GM18520 (cell line): Measurements from ENCODE around the gene POU6F2.
"Not testable (repeated sequence)": the region's sequence is repeated elsewhere in the genome, so short reads cannot be mapped to it uniquely, and the experiment has no call there.

Experiments used
- ATAC-seq: cut with Tn5 transposase; IDR thresholded peaks from one replicate; pipeline ENCODE4 v1.9.1; 2021; ENCODE audit not compliant: unreplicated experiment

The POU6F2 gene, protein sequence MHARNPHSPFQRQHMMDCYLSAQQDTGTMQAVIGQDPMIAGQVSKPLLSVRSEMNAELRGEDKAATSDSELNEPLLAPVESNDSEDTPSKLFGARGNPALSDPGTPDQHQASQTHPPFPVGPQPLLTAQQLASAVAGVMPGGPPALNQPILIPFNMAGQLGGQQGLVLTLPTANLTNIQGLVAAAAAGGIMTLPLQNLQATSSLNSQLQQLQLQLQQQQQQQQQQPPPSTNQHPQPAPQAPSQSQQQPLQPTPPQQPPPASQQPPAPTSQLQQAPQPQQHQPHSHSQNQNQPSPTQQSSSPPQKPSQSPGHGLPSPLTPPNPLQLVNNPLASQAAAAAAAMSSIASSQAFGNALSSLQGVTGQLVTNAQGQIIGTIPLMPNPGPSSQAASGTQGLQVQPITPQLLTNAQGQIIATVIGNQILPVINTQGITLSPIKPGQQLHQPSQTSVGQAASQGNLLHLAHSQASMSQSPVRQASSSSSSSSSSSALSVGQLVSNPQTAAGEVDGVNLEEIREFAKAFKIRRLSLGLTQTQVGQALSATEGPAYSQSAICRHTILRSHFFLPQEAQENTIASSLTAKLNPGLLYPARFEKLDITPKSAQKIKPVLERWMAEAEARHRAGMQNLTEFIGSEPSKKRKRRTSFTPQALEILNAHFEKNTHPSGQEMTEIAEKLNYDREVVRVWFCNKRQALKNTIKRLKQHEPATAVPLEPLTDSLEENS

DNA sequence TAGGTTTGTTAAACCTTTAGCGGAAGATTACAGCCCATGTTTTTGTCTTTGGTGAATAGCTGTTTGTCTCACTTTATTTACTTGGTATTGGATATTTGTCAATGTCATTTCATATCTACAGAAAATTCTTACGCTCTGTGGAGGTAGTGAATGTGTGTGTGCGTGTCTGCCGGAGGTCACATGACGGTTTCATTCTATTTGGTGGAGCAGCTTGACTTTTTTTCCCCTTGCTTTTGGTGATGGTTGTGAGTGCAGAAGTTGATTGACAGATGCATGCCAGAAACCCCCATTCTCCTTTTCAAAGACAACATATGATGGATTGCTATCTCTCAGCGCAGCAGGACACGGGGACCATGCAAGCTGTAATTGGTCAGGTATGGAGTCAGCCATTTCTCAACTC, at the start of gene POU6F2:
POU6F2 (plus strand) TSS at position 225 of the 400 bp plus-strand sequence; CDS start at position 270, 45 bp downstream.
- ATAC-seq: no peak

DNA sequence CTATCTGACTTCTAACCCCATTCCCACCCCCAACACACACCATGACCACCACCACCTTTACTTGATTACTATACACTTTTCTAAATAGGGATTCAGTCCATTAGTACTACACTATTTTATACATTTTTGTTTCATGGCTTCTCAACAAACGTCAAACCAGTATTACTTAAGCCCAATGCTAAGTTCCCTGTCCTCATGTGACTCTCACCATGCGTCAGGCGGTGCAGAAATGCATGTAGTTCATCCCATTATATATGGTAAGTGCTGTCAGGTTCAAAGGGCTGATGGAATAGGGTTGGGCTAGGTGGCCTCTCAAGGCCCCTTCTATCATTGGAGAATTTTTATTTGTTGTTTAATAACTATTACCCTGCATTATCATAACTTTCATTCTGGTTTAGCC, 49.2 kb upstream of the POU6F2 start:
- ATAC-seq: no peak

DNA sequence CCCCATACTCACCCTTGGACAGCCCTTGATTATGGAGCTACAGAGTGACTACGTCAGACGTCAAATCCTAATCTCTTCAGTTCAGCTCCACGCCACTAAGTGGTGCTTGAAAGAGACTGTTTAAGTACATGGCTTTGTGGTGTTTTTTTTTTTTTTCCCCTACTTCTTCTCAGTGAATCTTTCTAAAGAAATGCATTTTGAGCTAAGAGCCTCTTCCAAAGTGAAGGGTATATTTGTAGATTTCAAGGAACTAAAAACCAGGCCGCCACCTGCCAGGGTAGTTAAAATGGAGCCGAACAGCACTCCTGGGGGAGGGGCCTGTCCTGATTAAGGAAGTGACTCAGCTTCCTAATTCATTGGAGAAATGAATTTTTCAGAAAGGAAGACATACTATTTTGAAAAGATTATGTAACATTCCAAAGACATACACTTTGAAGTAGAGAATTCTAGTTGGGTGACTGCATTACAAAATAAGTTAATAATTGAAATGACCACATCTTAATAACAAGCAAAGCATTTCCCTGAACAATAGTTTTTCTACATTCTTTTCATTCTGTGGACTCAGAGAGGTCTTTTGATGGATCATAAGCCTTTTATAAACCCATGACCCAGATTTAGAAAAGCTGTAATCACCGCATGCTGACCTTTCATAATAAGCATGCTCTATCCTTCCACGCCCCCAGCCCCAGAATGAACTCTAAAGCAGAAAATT, 48.1 kb upstream of the POU6F2 start:
- ATAC-seq: no peak

DNA sequence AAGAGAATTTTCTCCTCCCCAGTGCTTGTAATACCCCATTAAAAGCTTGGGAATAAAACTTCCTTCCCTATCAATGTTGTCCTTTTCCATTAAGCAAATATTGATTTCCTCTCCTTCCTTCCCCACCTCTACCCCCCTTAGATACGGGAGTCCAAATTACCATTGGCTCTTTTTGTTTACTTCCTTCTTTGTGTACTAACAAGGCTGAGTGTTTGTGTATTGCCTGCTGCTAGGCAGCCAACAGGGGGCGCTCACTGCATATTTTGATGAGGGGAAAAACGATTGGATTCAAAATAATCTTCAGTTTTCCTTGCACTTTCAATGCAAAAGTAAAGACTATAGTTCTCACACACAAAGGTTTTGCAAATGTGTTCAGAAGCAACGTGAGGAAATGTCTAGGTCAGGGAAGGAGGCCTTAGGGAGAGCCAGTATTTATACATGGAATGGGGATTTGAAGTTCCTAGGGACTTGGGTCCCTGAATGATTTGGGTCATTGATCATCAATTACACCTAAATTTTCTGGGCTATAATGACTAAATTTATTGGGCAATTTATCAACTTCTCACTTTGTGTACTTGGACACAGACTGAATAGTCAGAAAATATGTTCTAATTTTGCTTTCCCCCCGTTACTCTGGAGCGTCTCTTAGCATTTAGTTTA, 45.1 kb upstream of the POU6F2 start:
- peak; percentile 71 for ATAC-seq

DNA sequence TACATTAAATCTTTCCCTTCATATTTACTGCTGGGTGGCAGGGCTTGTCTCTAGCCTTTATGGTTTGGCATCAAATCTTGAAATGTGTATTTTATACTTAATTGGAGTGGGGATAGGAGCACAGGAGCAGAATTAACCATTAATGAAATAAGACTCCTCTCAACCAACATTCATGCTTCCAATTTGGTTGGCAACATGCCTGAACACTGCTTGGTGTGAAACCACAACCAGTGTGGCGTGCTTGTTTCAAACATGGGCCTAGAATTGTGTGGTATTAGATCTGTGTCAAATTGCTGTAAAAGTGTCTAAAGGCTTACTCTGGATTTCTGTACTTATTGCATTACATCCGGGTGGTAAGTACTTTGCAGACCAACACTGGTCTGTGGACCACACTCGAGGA, 43.7 kb upstream of the POU6F2 start:
- ATAC-seq: no peak

DNA sequence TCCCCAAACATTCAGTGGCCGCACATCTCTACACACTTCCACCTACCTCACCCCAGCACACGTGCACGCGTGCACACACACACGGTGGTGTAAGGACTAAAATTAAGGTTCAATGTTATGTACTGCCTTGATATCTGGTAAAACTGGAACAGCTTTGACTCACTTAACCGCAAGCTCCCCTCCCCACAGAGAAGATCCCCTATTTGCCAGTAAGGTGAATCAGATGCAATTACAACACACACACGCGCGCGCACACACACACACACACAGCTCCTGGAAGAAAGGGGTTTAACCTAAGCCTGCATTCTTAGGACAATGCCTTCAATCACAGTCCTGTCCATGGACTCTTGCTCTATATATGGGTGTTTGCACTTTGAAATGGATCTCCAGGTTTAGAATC, 43.2 kb upstream of the POU6F2 start:
- no peak for ATAC-seq

DNA sequence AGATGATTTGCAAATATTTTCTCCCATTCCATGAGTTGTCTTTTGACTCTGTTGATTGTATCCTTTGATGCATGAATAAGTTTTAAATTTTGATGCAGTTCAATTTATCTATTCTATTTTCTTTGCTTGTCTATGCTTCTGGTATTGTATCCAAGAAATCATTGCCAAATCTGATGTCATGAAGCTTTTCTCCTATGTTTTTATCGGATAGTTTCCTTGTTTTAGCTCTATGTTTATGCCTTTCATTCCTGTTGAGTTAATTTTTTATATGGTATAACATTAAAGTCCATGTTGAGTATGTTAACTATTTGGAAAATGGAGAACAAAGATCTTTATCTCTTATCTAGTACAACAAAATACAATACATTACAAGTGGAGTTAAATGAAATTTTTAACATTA, 41.1 kb upstream of the POU6F2 start:
- ATAC-seq: no peak

DNA sequence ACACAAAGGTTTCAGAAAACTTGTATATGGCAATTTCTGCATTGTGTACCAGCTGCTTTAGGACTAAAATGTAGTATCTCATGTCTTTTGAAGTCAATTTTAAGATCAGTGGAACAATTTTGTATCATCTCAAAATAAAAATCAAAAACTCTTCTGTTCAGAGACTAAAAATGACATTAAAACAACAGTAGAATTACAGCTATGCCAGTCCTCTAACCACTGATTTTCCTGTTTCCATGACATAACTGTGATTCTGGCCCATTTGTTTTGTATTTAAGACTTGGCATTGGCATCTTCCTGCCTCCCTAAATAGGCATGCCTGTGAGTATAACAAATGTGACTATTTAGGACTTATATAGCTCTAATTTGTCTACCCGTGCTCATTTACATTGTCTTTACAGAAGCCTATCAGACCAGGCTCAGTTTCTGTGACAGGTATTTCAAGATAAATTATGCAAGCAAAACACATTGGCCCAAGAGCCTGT, 39.7 kb upstream of the POU6F2 start:
- no peak for ATAC-seq

DNA sequence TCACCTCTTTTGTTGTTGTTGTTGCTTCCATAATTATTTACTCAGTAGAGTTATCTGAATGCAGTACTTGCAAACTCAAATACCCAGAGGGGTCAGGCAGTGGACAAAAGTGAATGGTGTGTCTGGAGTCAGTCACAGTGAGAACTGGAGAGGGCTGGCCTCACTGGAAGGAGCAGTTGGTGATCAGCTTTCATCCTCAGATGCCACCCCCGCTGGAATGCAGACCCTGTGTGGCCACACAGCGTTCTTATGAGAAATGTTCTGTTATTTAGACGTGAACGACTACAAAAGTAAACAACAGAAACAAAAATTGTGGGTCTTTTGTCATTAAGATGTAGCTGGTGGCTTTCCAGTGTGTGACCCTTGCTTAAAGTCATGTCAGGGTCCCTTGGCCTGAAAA, 39.1 kb upstream of the POU6F2 start:
- ATAC-seq: no peak

DNA sequence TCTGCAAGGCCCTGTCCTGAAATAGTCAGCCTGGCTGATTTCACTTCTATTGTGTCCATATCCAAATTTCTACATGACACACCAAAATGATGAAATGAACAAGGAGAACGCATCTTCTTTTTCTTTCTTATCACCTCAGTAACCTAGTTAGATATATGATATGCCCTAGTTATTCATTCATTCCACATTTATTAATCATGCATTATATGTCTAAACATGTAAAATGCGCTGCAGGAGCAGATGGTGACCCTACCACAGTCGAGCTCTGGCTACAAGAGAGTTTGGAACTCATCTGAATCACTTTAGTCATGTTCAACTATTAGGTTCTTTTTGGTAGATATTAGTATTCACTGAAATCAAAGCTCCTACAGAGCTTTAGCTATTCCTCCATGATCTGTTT, 36.9 kb upstream of the POU6F2 start:
- no peak for ATAC-seq

DNA sequence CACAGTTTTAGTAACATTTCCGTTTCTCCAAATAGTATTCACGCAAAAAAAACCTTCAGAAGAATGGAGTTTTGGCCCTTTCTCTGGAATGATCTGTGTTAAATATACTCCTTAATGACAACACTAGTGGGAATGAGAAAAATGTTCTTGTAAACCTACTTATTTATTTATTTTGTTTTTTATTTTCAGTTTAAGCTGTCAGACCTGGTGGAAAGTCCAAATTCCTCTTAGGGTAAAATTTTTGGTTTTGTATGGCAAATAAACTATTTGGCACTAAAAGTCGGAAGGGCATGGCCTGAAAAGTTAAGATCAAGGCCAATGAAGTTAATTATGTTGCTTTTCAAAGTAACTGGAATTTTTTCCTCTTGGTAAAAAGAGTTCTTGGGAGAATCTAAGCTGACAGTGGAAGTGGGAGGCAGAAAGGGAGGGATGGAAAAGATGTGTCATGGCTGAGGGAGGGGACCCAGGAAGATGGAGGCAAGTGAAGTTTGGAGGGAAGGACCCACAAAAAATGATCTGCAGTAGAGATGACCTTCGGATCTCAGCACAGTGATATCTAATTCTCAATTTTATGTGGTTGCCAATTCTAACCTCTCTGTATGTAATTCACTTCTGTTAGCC, 35.2 kb upstream of the POU6F2 start:
- ATAC-seq: no peak

DNA sequence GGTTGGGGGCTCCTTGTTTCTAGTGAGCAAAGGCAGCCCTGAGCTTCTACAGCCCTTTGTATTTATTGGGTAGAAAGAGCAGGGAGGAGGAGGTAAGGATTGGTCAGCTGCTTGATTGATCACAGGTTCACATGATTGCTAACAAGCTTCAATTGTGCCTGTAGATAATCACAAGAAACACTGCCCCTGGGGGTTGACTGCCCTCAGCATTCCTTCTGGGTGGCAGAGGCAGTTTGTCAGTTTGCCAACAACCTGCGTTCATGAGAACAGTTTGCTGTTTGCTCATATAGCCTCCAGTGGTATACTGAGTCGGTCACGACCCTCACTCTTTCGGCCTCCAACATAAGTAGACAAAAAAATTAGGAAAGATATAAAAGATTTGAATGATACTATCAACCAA, 30.2 kb upstream of the POU6F2 start:
- not testable (repeated sequence) for ATAC-seq

DNA sequence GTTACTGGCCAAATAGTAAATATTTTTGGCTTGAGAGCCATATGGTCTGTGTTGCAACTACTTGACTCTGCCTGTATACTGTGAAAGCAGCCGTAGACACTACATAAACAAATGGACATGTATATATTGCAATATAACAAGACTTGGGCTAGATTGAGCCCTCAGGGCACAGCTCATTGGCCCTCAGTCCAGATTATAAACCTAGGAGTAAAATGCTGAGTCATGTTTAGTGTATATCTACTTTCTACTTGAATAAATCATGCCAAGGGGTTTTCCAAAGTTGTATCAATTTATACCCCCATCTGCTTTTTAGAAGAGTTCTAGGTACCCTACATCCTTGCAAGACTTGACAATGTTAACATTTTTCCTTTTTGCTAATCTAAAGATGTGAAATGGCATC, 27.4 kb upstream of the POU6F2 start:
- ATAC-seq: no peak

DNA sequence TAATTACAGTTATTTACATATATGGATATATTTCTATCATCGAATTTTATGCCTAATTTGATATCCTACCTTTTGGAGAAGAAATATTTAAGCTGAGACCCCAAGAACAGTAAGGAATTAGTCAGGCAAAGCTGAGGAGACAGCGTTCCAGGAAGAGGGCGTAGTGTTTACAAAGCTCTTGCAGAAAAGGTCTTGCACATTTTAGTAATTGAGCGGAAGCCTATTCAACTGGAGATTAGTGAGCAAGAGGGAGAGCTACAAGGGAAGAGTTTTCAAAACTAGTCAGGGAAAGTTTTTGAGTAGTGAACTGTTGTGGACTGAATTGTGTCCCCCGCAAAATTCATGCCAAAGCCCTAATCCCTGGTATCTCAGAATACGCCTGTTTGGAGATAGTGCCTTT, 26.5 kb upstream of the POU6F2 start:
- ATAC-seq: no peak

DNA sequence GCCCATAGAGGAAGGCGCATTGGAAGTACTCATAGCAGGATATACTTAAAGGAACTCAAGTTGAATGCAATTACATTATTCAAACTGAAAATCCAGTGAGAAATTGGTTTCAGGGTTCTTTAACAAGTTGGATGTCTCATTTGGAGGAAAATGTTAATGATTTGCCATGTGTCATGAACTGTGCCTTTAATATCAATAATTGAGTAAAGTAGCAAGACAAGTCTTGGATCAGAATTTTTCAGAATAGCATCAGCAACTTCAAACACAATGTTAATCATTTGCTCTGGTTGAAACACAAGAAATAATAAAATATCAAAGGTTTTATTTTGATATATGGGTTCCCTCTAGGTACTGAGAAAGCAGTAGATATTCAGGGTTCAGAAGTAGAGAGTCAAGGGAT, 24.5 kb upstream of the POU6F2 start:
- no peak for ATAC-seq

DNA sequence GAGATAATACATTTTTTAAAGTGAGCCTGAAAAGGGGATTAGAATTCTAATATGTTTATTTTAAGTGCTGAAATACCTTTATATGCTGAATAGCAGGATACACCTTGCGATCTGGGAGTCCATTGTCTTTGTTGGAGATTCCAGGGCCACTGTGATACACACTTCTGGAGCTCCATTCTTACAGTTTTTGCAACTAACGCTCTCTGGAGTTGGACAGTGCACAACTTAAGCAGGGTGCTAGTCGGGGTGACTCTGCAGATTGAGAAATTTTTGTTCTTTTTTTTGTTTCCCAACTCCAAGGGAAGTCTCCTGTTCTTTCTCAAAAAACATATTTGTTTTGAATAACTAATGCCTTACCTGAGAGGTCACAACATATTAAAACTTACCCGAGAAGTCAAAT, 23.7 kb upstream of the POU6F2 start:
- no peak for ATAC-seq

DNA sequence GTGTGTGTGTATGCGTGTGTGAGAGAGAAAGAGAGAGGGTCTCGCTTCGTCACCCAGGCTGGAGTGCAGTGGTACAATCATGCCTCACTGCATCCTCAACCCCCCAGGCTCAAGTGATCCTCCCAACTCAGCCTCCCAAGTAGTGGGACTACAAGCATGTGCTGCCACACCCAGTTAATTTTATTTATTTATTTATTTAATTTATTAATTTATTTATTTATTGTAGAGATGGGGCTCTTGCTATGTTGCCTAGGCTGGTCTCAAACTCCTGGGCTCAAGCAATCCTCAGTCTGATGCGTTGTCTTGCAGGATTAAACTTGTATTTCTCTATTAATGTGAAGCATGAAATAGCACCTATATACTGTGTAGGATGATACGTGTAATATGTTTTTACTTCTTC, 21.8 kb upstream of the POU6F2 start:
- ATAC-seq: no peak

DNA sequence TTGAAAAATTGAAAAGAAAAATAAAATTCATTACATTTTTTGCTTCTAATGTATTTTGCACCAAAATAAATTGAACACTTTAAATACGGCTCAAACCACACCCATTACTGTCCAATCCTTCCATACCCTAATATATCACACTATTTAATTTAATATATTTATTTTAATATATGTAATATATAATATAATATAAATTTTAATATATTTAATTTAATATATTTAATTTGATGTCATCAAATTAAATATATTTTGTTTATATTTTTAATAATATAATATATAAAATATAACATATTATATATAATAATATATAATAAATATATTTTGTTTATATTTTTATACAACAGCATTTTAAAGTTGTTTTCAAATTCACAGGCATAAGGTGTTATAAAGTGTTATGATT, 15.7 kb upstream of the POU6F2 start:
- no peak for ATAC-seq

DNA sequence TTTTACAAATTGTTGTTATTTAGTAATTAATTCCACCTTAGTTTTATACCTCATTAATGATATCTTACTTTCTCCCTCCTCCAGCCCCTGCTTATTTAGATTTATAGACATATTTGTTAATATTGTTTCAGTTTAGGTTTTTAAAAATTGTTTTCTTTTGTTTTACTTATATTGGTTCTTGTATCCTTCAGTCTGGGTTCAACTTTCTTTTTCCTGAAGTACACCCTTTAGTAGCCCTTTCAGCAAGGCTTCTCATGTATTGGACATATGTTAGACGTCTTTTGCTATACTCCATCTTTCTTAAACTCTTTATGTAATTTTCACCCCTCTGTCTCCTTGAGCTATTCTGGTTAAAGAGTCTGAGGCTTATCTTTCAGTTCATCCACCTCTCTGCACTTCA, 12.8 kb upstream of the POU6F2 start:
- no peak for ATAC-seq

DNA sequence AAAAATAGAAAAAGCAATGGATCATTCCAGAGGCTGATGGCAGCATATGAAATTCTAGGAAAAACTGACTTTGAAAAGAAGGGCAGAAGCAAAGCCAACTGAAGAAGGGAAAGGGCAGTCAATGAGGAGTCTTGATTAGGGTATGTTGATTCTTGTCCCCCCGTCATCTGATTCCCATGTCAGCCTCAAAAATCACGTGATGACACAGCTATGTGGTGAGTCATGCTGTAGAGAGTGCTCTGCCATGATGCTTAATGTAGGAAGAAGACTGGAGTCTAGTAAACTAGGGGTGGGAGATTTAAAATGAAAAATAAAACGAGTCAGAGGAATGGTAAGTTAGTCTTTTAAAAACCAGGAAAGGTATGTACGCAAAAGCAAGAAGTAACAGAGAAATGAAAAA, 3.9 kb upstream of the POU6F2 start:
- ATAC-seq: no peak

DNA sequence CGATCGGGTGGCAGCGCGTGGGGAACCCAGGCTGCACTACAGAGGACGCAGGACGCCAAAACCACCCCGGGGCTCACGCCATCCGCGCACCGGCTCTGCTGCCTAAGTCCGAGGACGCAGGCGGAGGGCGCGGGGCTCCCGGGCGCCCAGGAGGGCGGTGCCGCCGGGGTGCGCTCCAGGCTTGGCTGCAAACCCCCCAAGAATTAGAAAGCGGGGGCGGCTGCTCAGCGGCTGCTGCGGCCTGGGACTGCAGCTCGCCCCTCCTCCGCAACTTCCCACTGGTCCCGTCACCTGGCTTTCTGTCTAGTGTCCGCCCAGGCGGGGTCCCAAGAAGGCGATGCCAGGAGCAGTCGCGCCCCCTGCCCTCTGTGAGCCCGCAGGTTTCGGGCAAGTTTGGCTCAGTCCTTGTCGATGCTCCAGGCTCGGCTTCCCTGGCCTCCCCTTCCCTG, 1.7 kb upstream of the POU6F2 start:
- no peak for ATAC-seq
